Fibroblast of pulmonary artery (primary cell): Measurements from ENCODE around the gene LHX5.

ENCODE experiments used
- DNase-seq: peaks from one replicate; pipeline ENCODE4 v3.0.0-alpha.2; 2010; ENCODE audit warnings: low read depth
- H3K4me3 ChIP-seq: replicated peaks from 2 replicates; pipeline ENCODE4 v1.5.1; 2011; ENCODE audit warnings: low read depth, mild to moderate bottlenecking, control low read depth, low read length, moderate library complexity
- TF ChIP-seq, protein P1 (sequence below): IDR thresholded peaks from 2 replicates; pipeline ENCODE4 v1.5.1; 2011; ENCODE audit warnings: mild to moderate bottlenecking, control low read depth, low read length, inconsistent platforms; ENCODE audit errors: missing control alignments

The LHX5 gene

DNA sequence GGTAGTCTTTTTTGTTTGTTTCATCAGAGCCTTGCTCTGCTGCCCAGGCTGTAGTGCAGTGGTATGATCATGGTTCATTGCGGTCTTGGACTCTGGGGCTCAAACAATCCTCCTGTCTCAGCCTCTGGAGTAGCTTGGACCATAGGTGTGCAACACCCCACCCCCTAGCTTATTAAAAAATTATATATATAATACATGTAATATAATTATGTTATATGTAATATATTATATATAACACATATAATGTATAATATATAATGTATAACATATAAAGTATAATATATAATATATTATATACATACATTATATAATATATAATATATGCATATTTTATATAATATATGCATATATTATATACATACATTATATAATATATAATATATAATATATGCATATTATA, 21.8 kb downstream of the LHX5 start:
- no peak overlapping the region for H3K4me3 ChIP-seq
- TF ChIP-seq, protein P1, sequence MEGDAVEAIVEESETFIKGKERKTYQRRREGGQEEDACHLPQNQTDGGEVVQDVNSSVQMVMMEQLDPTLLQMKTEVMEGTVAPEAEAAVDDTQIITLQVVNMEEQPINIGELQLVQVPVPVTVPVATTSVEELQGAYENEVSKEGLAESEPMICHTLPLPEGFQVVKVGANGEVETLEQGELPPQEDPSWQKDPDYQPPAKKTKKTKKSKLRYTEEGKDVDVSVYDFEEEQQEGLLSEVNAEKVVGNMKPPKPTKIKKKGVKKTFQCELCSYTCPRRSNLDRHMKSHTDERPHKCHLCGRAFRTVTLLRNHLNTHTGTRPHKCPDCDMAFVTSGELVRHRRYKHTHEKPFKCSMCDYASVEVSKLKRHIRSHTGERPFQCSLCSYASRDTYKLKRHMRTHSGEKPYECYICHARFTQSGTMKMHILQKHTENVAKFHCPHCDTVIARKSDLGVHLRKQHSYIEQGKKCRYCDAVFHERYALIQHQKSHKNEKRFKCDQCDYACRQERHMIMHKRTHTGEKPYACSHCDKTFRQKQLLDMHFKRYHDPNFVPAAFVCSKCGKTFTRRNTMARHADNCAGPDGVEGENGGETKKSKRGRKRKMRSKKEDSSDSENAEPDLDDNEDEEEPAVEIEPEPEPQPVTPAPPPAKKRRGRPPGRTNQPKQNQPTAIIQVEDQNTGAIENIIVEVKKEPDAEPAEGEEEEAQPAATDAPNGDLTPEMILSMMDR = no peak
- DNase-seq = no peak

DNA sequence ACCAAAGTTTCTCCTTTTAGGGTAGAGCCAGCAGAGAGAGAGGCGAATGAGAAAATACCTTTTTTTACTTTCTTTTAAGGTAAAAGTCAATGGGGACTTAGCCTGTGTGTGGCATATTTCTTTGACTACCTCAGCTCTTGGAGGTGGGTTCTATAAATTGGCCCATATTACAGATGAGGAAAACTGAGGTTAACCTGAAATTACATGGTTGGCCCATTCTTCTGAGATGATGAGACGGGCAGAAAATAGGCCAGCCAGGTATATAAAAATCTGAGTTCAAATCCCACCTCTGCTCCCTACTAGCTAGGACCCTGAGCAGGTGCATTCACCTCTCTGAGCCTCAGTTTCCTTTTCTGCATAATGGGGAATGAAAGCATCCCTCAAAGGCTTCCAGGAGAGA, 22.4 kb downstream of the LHX5 start:
- TF ChIP-seq, protein P1 = no peak
- H3K4me3 ChIP-seq = no peak overlapping the region

DNA sequence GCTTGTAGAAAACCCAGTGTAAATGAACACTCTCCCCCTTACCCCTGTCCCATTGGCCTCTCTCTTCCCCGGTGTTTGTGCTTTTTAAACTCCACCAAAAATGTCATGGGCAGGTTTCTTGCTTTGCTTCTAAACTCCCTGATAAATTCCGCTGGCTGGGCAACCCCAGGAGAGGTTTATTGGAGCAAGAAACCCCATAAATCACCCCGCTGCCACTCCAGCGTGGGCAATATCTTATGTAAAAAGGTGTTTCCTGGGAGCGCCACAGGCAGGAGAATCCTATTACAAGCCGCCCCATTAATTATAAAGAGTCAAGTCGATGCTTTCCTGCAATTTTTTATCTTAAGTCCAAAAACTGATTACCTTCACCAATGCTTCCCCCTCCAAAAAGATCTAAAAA, 22.8 kb downstream of the LHX5 start:
- TF ChIP-seq, protein P1 = no peak
- no peak for DNase-seq
- H3K4me3 ChIP-seq = no peak overlapping the region

More for the DNA sequence above, 22.4 kb downstream of the LHX5 start:
- no peak for DNase-seq

DNA sequence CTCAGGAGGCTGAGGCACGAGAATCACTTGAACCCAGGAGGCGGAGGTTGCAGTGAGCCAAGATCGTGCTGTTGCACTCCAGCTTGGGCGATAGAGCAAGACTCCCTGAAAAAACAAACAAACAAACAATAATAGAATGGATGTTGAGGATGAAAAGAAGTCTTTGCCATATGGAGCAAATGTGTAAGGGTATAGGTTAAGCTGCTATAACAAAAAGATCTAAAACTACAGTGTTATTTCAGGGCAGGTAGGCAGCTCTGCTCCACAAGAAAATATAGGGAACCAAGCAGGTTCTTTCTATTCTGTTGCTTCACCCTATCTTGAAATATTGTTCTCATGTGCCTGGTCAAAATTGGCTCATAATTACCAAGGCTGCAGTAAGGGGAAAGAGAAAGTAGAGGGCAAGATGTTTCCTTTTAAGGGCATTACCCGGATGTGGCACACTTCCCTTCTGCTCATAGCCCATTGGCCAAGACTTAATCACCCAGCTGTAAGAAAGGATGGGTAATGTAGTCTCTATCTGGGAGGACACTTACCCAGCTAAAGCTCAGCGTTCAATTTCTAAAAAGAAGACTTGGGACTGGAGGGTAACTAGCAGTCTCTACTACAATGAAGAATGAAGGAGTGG, 26.0 kb downstream of the LHX5 start:
- TF ChIP-seq, protein P1 = no peak
- DNase-seq = peak; percentile 17
- H3K4me3 ChIP-seq = no peak overlapping the region

DNA sequence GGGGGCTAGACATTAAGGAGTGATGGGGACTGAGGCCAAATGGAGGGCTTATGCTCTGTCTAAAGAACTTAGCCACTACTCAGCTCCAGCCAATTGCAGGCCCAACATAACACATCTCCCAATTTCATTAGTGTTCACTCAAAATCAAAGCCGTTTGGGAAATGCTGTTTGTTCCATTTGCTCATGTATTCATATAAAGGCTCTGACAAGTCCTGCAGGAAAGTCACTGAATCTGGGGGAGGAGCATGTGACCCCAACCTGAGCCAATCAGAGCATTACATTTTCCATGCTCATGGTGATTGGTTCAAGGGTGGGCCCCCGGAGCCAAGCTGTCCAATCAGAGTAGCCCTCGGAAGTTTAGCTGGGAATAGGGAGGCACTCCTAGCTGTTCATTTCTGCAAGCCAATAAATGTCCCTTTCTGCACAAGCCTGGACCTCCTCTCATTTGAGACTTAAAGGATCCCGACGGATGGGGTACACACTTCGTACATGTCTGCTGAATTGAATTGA, 28.6 kb downstream of the LHX5 start:
- no peak for DNase-seq
- H3K4me3 ChIP-seq = no peak overlapping the region
- TF ChIP-seq, protein P1 = no peak

DNA sequence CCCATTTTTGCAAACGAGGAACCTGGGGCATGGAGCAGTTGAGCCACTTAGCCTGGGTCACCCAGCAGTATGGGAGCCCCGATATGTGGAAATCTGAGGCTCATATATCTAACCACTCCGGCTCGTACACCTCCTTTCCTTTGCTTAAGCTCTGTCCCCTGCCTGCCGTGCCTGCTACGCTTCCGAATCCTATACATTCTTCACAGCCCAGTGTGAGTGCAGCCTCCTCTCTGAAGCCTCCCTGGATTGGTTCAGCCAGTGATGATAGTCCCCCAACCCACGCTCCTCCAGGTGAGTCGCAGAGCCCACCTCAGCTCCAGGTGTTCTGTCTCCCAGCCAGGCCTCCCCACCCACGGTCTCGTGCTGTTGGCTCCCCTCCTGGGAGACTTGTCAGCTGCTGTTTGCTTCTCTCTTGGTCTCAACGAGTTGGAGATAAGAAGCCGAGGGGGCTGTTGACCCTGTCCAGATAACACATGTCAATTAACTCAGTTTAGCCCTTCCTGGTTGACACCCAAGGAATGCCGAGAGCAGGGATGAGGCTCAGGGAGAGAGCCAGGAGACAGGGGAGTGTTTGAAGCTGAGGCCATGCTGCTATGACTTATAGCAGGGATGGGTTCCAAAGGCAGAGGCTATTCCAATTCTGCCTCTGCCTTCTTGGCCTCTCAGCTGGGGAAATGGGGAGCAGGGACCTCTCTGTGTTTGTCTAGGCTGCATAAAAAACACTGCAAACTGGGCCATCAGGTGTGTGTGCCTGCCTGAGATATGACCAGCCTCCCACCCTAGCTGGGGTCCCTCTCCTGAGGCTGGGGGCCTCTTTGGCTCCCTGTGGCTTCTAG, 30.5 kb downstream of the LHX5 start:
- TF ChIP-seq, protein P1 = no peak
- no peak overlapping the region for H3K4me3 ChIP-seq
- no peak for DNase-seq
